B cell (primary cell): Measurements from ENCODE around the gene LBX2. TPM values are rescaled to one million over a fixed set of nuclear protein-coding genes. Genes with fewer than 3 reads are reported as not detected.
A peak's percentile ranks its signal among the peaks of the same experiment; 100 is the strongest.

Experiments used
- ATAC-seq: fragments of 200-7000 bp; cut with Tn5 transposase; one replicate; pipeline ENCODE4 v1.10.0; 2021; ENCODE audit warnings: low read depth, mild to moderate bottlenecking, moderate number of reproducible peaks, moderate library complexity
- CTCF ChIA-PET: fragments of 350-600 bp; sonication (Branson Sonifier 250); formaldehyde crosslinking; loops from one replicate; lab custom pipeline; 2021; ENCODE audit warnings: antibody characterized with exemption, inconsistent platforms; lab: Charles Lee
- POLR2A ChIA-PET: fragments of 350-600 bp; sonication (Branson Sonifier 250); formaldehyde crosslinking; loops from one replicate; lab custom pipeline; 2021; ENCODE audit warnings: antibody characterized with exemption; lab: Charles Lee
- DNase-seq: peaks from one replicate; pipeline ENCODE4 v3.0.0; 2013
- H2AFZ ChIP-seq: 2 replicates; pipeline ENCODE4 v1.6.1; 2012; ENCODE audit warnings: mild to moderate bottlenecking, low read depth, low read length; ENCODE audit not compliant: insufficient read depth, poor library complexity, severe bottlenecking
- H3K27ac ChIP-seq, 2 donors: 1 replicate in 1 of 2; 2 replicates in 1 of 2; pipeline ENCODE4 v1.5.1; 2012 to 2013; ENCODE audit warnings: low read length in 2 of 2, mild to moderate bottlenecking in 2 of 2, moderate library complexity in 1 of 2
- H3K27me3 ChIP-seq, 4 experiments: fragments of 200-600 bp in 1 of 4; sonication (generic) in 1 of 4; replicated peaks in 1 of 4; 1 replicate in 2 of 4; 2 replicates in 2 of 4; pipeline versions ENCODE4 v1.6.1 to v1.7.0; 2013 to 2016; ENCODE audit warnings: low read length in 3 of 4, mild to moderate bottlenecking in 2 of 4, mixed read lengths in 1 of 4, moderate library complexity in 1 of 4; ENCODE audit not compliant: insufficient read depth in 4 of 4, control insufficient read depth in 3 of 4; ENCODE audit errors: control extremely low read depth in 1 of 4
- H3K36me3 ChIP-seq, 2 experiments: replicated peaks in 1 of 2; 1 replicate in 1 of 2; 2 replicates in 1 of 2; pipeline versions ENCODE4 v1.6.1 to v1.7.1; 2013; ENCODE audit warnings: low read length in 1 of 2; ENCODE audit not compliant: insufficient read depth in 2 of 2, control insufficient read depth in 1 of 2; ENCODE audit errors: control extremely low read depth in 1 of 2, extremely low read depth in 1 of 2
- H3K4me1 ChIP-seq, 2 donors: fragments of 200-600 bp in 1 of 2; sonication (generic) in 1 of 2; 1 replicate in 1 of 2; 2 replicates in 1 of 2; pipeline versions ENCODE4 v1.5.1 to v1.6.1; 2013 to 2017; ENCODE audit warnings: low read length in 2 of 2; ENCODE audit not compliant: control insufficient read depth in 2 of 2, insufficient read depth in 2 of 2
- H3K4me2 ChIP-seq: replicated peaks from 2 replicates; pipeline ENCODE3; 2012; ENCODE audit warnings: mild to moderate bottlenecking, low read depth, low read length; ENCODE audit not compliant: poor library complexity, severe bottlenecking
- H3K4me3 ChIP-seq, 5 experiments: fragments of 200-600 bp in 1 of 5; sonication (generic) in 1 of 5; 1 replicate in 3 of 5; 2 replicates in 2 of 5; pipeline versions ENCODE4 v1.5.1 to v1.7.0; 2011 to 2016; ENCODE audit warnings: low read length in 4 of 5, mild to moderate bottlenecking in 4 of 5, low read depth in 2 of 5, control low read depth in 1 of 5, moderate library complexity in 1 of 5; ENCODE audit not compliant: insufficient read depth in 1 of 5; ENCODE audit errors: control extremely low read depth in 1 of 5, extremely low read depth in 1 of 5
- H3K79me2 ChIP-seq: fragments of 200-600 bp; sonication (generic); one replicate; pipeline ENCODE4 v1.6.0; 2016; ENCODE audit warnings: low read length; ENCODE audit not compliant: control insufficient read depth, insufficient read depth
- H3K9ac ChIP-seq: fragments of 200-600 bp; sonication (generic); 2 replicates; pipeline ENCODE4 v1.6.1; 2017; ENCODE audit warnings: mild to moderate bottlenecking, low read length, moderate library complexity
- H3K9me3 ChIP-seq, 3 donors: one replicate each; pipeline versions ENCODE4 v1.6.1 to v1.7.1; 2013; ENCODE audit warnings: low read length in 2 of 3; ENCODE audit not compliant: control insufficient read depth in 2 of 3, insufficient read depth in 1 of 3; ENCODE audit errors: control extremely low read depth in 1 of 3
- H4K20me1 ChIP-seq: 2 replicates; pipeline ENCODE4 v1.6.0; 2012; ENCODE audit warnings: mild to moderate bottlenecking, low read length; ENCODE audit not compliant: insufficient read depth, control insufficient read depth, poor library complexity, severe bottlenecking
- H3K27ac Mint-ChIP-seq: one replicate; pipeline ENCODE4 v1.8.0; 2021; ENCODE audit warnings: mixed read lengths
- H3K27me3 Mint-ChIP-seq: one replicate; pipeline ENCODE4 v1.8.0; 2021; ENCODE audit warnings: mixed read lengths
- H3K4me1 Mint-ChIP-seq: one replicate; pipeline ENCODE4 v1.8.0; 2021; ENCODE audit warnings: mixed read lengths
- H3K4me3 Mint-ChIP-seq: one replicate; pipeline ENCODE4 v1.8.0; 2021; ENCODE audit warnings: mixed read lengths
- H3K9me3 Mint-ChIP-seq: one replicate; pipeline ENCODE4 v1.8.0; 2022; ENCODE audit warnings: mixed read lengths; ENCODE audit not compliant: insufficient read depth
- CTCF ChIP-seq: fragments of 200-600 bp; IDR thresholded peaks from one replicate; pipeline ENCODE4 v1.8.0; 2022; ENCODE audit warnings: antibody characterized with exemption, mild to moderate bottlenecking
- EZH2 ChIP-seq: IDR thresholded peaks from 2 replicates; pipeline ENCODE4 v1.6.1; 2012; ENCODE audit warnings: borderline replicate concordance, low read depth, mild to moderate bottlenecking, moderate library complexity, low read length; ENCODE audit not compliant: insufficient read depth, poor library complexity, severe bottlenecking
- WGBS: methylation state at CpG from one replicate; pipeline ENCODE4 v1.1.5; 2013; ENCODE audit warnings: missing lambda C conversion rate; ENCODE audit not compliant: insufficient coverage; 5-methylcytosine and 5-hydroxymethylcytosine counted together
- intact Hi-C: fragments of 100-400 bp; cut with micrococcal nuclease; formaldehyde crosslinking; loops from one replicate; pipeline ENCODE4 v1.10.0; 2022
- polyA plus RNA-seq: library from polyadenylated mRNA; depleted of rRNA; stranded (reverse); fragments of >200 nt; gene quantifications from 2 replicates; pipeline ENCODE4 v1.2.3, GENCODE V29; 2012
- total RNA-seq, 2 donors: library from RNA; stranded (reverse); fragments of 120-200 nt in 1 of 2; gene quantifications; 1 replicate in 1 of 2; 2 replicates in 1 of 2; pipeline versions ENCODE4 v1.2.3 to v1.2.4, GENCODE V29; 2013 to 2022

The LBX2 gene
- total and polyA plus RNA-seq, 2 donors (not counting 1 experiment from before 2014, with no cell fraction given): 1.1 to 2.0 TPM

GRCh38 chr2:74458132-74458937 is 41.1 kb downstream of the LBX2 start, which contains the start of gene WBP1:
Gene WBP1, plus strand, starts transcription at chr2:74458438. Its CDS starts 165 bp downstream, at chr2:74458603.
- Histone ChIP-seq H3K9ac (peak within 1 kb of the TSS; percentile 97), H3K79me2 (peaks cover 31% of the 10 kb centered on the region), H3K4me3 (peak within 1 kb of the TSS; percentile 80 to 100 (median 93)), H3K9me3 (no peaks in the 10 kb centered on the region), H3K4me2 (peak within 1 kb of the TSS; percentile 96), H3K27me3 (no peaks in the 10 kb centered on the region), H2AFZ (peak within 1 kb of the TSS; percentile 79), H3K4me1 (peaks cover 33 to 40% of the 10 kb centered on the region in 2 donors), H3K36me3 (peaks cover 0 to 24% of the 10 kb centered on the region in 2 experiments), H4K20me1 (peaks cover 9% of the 10 kb centered on the region), H3K27ac (peak within 1 kb of the TSS; percentile 97 to 100)
- peak within 1 kb of the TSS; percentile 99 for H3K27ac Mint-ChIP-seq
- no peaks in the 10 kb centered on the region for H3K9me3 Mint-ChIP-seq
- POLR2A ChIA-PET: interaction anchor here (0.5 to 6.0 kb wide), 15 partner anchors 9 to 280 kb away, joined by 3 to 63 read pairs (median 4); partner anchors contain the start of genes AUP1, C2orf81, CCDC142 and HTRA2
- peak within 1 kb of the TSS; percentile 94 for H3K4me3 Mint-ChIP-seq
- intact Hi-C loops: loop anchor here (1.0 to 5.0 kb wide), 7 partner anchors 14 to 281 kb away; partner anchors contain the start of genes AUP1, C2orf81, DOK1 and HTRA2
- H3K4me1 Mint-ChIP-seq: peaks cover 56% of the 10 kb centered on the region
- DNase-seq (peak; percentile 100), ATAC-seq (peak; percentile 79)
- no peak for TF ChIP-seq EZH2
- TF ChIP-seq CTCF: no peak
- CTCF ChIA-PET: interaction anchor here (0.5 to 5.7 kb wide), 11 partner anchors 8 to 379 kb away, joined by 3 to 54 read pairs (median 4); partner anchors contain the start of genes C2orf81, CCDC142, MRPL53 and TTC31
- 0% methylated on average over 22 of the region's 38 CpGs for whole genome bisulfite sequencing
- H3K27me3 Mint-ChIP-seq: no peaks in the 10 kb centered on the region
